ENCODE measurements around the gene TSPAN31.
"Not testable (repeated sequence)": the region's sequence is repeated elsewhere in the genome, so short reads cannot be mapped to it uniquely, and the experiment has no call there.

Gene TSPAN31

GRCh38 chr12:57720606-57721595 lies 23.9 kb upstream of the TSPAN31 start:
- FAIRE-seq (no peak), DNase-seq (ENCODE audit: insufficient read length, low spot score) (peak; percentile 19)
- TF ChIP-seq SPI1 (IDR thresholded peaks at IDR 0.05; ENCODE audit: low read depth, low read length) (no peak), POLR2AphosphoS5 (IDR thresholded peaks at IDR 0.05; ENCODE audit: low read depth, low read length) (no peak), PAX5 (IDR thresholded peaks at IDR 0.05; ENCODE audit: insufficient read depth, low read length, severe bottlenecking) (no peak), TAF1 (IDR thresholded peaks at IDR 0.05; ENCODE audit: low read depth, low read length) (no peak), POU2F2 (IDR thresholded peaks at IDR 0.05; ENCODE audit: low read depth, low read length) (no peak), POLR2A (IDR thresholded peaks at IDR 0.05; ENCODE audit: low read depth, low read length) (no peak; the same call in 1 of the 2 replicates)

GRCh38 chr12:57721846-57722608 lies 22.8 kb upstream of the TSPAN31 start:
- peak; percentile 10 for DNase-seq (ENCODE audit: insufficient read length, low spot score)
- FAIRE-seq: not testable (repeated sequence)

DNA sequence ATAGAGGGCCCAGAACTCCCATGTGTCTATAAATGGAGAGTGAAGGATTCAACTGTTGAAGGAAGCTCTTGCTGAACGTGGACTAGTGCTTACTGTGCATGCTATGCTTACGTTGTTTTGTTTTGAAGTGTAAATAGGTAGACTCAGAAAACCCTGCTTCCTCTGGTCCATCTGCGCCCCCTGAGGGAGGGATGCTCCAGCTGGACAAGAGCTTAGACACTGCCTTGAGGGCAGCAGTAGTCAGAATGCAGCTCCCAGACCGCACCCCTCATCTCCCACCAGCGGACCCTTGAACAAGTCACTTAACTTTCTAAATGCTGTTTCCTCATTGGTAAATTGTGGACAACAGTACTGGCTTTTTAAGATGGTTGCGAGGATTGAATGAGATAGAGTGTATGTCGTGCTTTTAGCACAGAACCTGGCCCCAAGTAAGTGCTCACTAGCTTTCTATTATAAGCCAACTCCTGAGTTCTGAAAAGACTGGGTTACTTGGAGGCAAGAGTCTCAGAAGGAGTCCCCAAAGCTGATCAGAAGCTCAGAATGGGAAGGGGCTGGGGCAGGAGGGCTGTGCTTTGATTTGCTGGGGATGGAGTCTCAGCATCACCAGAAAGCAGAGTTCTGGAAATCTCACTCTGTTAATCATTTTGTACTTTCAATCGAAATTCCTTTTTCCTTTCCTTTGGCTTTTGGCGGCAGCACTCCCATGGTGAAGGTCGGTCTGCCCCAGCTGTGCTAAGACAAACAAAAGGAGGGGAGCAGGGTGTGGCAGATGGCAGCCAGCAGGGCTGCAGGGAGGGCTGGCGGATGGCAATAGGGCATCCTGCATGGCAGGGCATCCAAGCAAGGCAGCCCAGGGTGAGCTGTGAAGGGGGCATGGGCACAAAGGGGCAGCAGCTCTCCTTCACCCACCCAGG lies 21.9 kb upstream of the TSPAN31 start:
- TF ChIP-seq PAX5 (IDR thresholded peaks at IDR 0.05; ENCODE audit: insufficient read depth, low read length, severe bottlenecking): no peak
- peak; percentile 12 for DNase-seq (ENCODE audit: insufficient read length, low spot score)
- no peak for FAIRE-seq

DNA sequence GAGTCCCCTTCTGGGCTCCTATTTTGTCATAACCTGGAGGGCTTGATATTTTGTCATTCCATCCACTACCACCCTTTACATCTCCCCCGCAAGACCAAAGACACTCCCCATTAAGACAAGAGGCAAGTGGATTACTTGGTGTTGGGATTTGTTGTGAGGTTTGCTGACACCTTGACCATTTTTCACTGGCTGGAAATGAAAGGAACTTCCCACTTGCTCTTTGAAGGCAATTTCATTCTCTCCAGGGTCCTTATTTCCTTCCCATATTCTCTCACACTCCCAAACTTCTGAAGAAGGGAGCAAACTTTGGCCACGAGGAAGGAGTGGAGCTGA lies 21.2 kb upstream of the TSPAN31 start:
- FAIRE-seq (no peak), DNase-seq (ENCODE audit: insufficient read length, low spot score) (peak; percentile 15)
- no peak for TF ChIP-seq POU2F2 (IDR thresholded peaks at IDR 0.05; ENCODE audit: low read depth, low read length)
- TF ChIP-seq SPI1 (IDR thresholded peaks at IDR 0.05; ENCODE audit: low read depth, low read length): no peak
- no peak for TF ChIP-seq POLR2A (IDR thresholded peaks at IDR 0.05; ENCODE audit: low read depth, low read length)
- no peak for TF ChIP-seq TAF1 (IDR thresholded peaks at IDR 0.05; ENCODE audit: low read depth, low read length)
- TF ChIP-seq PAX5 (IDR thresholded peaks at IDR 0.05; ENCODE audit: insufficient read depth, low read length, severe bottlenecking): no peak
- TF ChIP-seq POLR2AphosphoS5 (IDR thresholded peaks at IDR 0.05; ENCODE audit: low read depth, low read length): no peak

DNA sequence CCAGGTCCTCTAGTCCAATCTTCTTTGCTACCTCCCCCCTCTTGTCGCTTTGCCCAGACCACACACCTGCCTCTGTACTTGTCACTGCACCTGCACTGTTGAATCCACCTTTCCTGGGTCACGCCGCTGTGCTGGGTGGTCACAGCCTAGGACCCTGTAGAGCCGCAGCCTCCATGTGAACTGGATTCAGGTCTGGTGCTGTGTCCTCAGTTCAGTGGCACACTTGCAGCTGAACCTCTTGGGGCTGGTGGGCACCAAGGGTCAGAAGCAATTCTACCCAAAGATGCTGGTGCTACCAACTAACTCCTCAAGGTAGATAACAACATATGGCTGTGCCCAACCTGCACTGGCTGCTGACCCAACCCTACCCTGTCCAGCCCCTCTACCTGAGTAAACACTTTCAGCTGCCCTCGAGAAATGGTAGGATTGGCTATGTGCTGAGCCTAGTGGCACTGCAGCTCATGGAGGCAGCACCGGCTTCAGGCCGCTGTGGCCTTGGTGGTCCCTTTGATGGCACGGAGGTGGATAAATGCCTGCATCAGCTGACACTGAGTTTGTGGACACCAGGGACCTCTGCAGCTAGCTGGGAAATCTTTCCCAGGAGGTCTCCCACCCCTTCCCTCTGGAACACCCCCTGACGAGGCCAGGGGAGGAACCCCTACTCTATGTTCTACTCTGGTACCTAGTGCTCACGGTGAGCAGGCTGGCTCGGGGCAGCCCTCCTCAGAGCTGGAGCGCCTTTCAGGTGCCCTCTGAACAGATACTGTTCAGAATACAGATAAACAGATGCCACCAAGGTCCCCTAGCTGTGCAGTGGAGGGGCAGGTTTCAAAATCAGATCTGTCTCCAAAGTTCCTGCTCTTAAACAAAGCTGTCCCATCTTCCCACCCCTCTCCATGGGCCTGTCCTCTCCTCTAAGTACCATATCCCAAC lies 20.6 kb upstream of the TSPAN31 start:
- FAIRE-seq (no peak), DNase-seq (ENCODE audit: insufficient read length, low spot score) (peak; percentile 8)
- no peak for TF ChIP-seq SPI1 (IDR thresholded peaks at IDR 0.05; ENCODE audit: low read depth, low read length)
- no peak for TF ChIP-seq POU2F2 (IDR thresholded peaks at IDR 0.05; ENCODE audit: low read depth, low read length)
- TF ChIP-seq POLR2A (IDR thresholded peaks at IDR 0.05; ENCODE audit: low read depth, low read length): no peak
- no peak for TF ChIP-seq POLR2AphosphoS5 (IDR thresholded peaks at IDR 0.05; ENCODE audit: low read depth, low read length)
- TF ChIP-seq TAF1 (IDR thresholded peaks at IDR 0.05; ENCODE audit: low read depth, low read length): no peak
- TF ChIP-seq PAX5 (IDR thresholded peaks at IDR 0.05; ENCODE audit: insufficient read depth, low read length, severe bottlenecking): no peak

DNA sequence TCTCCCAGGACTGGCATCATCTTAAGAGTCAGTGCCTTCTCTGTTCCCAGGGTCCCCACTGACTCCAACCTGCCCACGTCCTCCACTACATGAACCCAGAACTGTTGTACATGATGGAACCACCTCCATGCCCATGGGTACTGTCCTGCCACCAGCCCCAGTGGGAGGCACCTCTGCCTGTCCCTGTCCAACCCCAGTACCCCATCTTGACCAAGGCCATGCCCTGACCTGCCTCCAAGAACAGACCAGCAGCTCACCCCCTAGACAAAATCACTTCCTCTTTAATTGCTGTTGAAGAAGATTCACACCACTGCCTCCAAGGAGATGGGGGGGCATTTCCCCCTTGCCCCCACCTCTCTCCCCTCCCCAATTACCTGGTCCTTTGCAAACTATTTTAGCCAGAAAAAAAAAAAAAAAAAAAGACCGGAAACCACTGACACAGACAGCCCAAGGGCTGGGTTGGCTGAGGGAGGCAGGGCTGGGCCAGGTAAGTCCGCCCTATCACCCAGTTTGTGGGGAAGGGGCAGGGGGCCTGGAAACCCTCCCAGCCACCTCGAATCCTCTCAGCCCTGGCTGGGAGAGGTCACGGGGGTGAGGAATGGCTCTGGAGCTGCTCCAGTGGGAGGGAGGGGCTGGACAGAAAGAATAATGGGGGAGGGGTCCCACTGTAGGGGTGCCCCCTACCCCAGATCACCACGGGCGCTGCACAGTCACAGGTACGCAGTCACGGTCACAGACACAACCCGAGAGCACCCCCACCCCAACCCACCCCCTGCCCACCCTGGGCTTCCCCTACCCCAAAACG lies 19.7 kb upstream of the TSPAN31 start:
- TF ChIP-seq SPI1 (IDR thresholded peaks at IDR 0.05; ENCODE audit: low read depth, low read length): peak; percentile 66
- no peak for TF ChIP-seq POLR2A (IDR thresholded peaks at IDR 0.05; ENCODE audit: low read depth, low read length)
- no peak for TF ChIP-seq PAX5 (IDR thresholded peaks at IDR 0.05; ENCODE audit: insufficient read depth, low read length, severe bottlenecking)
- TF ChIP-seq POU2F2 (IDR thresholded peaks at IDR 0.05; ENCODE audit: low read depth, low read length): no peak
- DNase-seq (ENCODE audit: insufficient read length, low spot score): peak; percentile 15
- FAIRE-seq: no peak

- DNase-seq (ENCODE audit: insufficient read length, low spot score): no peak
- no peak for FAIRE-seq
- TF ChIP-seq SPI1 (IDR thresholded peaks at IDR 0.05; ENCODE audit: low read depth, low read length): no peak
- no peak for TF ChIP-seq POLR2AphosphoS5 (IDR thresholded peaks at IDR 0.05; ENCODE audit: low read depth, low read length)
- no peak for TF ChIP-seq PAX5 (IDR thresholded peaks at IDR 0.05; ENCODE audit: insufficient read depth, low read length, severe bottlenecking)
- TF ChIP-seq POLR2A (IDR thresholded peaks at IDR 0.05; ENCODE audit: low read depth, low read length): no peak
- TF ChIP-seq POU2F2 (IDR thresholded peaks at IDR 0.05; ENCODE audit: low read depth, low read length): no peak
- TF ChIP-seq TAF1 (IDR thresholded peaks at IDR 0.05; ENCODE audit: low read depth, low read length): no peak
Observed at GRCh38 chr12:57725851-57726150, 19.0 kb upstream of the TSPAN31 start.

GRCh38 chr12:57726151-57726883 lies 18.5 kb upstream of the TSPAN31 start:
- FAIRE-seq (no peak), DNase-seq (ENCODE audit: insufficient read length, low spot score) (peak; percentile 36)

More at GRCh38 chr12:57726151-57726883, 18.5 kb upstream of the TSPAN31 start:
- TF ChIP-seq POU2F2 (IDR thresholded peaks at IDR 0.05; ENCODE audit: low read depth, low read length) (no peak), PAX5 (IDR thresholded peaks at IDR 0.05; ENCODE audit: insufficient read depth, low read length, severe bottlenecking) (no peak), POLR2A (IDR thresholded peaks at IDR 0.05; ENCODE audit: low read depth, low read length) (no peak), TAF1 (IDR thresholded peaks at IDR 0.05; ENCODE audit: low read depth, low read length) (no peak), SPI1 (IDR thresholded peaks at IDR 0.05; ENCODE audit: low read depth, low read length) (no peak), POLR2AphosphoS5 (IDR thresholded peaks at IDR 0.05; ENCODE audit: low read depth, low read length) (no peak)
